Ishikawa (cell line): ENCODE results near the gene OSM.

Experiments
- FOXM1 ChIP-seq: IDR thresholded peaks from 2 replicates; pipeline ENCODE4 v1.6.1; 2012; ENCODE audit warnings: low read depth, borderline replicate concordance
- NFIC ChIP-seq: IDR thresholded peaks from 2 replicates; pipeline ENCODE4 v1.6.1; 2012
- RAD21 ChIP-seq: IDR thresholded peaks from 2 replicates; pipeline ENCODE4 v1.6.1; 2012; ENCODE audit warnings: low read depth
- REST ChIP-seq: IDR thresholded peaks from 2 replicates; pipeline ENCODE4 v1.6.1; 2012; ENCODE audit warnings: low read depth, mild to moderate bottlenecking
- TF ChIP-seq, protein P1 (sequence below): IDR thresholded peaks from 2 replicates; pipeline ENCODE4 v1.6.1; 2012

- TF ChIP-seq NFIC (no peak), RAD21 (no peak), REST (no peak), FOXM1 (no peak)
- TF ChIP-seq, protein P1, sequence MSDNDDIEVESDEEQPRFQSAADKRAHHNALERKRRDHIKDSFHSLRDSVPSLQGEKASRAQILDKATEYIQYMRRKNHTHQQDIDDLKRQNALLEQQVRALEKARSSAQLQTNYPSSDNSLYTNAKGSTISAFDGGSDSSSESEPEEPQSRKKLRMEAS, result no peak
These were observed 12.3 kb downstream of the OSM start for GRCh38 chr22:30254314-30254713.
